Spleen (tissue), 7 donors: ENCODE measurements around the gene SLC22A15.

ENCODE experiments used
- CTCF ChIP-seq, 11 experiments: fragments of 200-600 bp in 7 of 11; fragments of 450-650 bp in 4 of 11; sonication (generic) in 4 of 11; IDR thresholded peaks in 8 of 11; conservative IDR thresholded peaks in 3 of 11; 1 replicate in 7 of 11; 2 replicates in 4 of 11; pipeline versions ENCODE4 v1.4.0 to v1.8.0; 2016 to 2021; ENCODE audit warnings: antibody characterized with exemption in 11 of 11, inconsistent platforms in 4 of 11, mild to moderate bottlenecking in 1 of 11
- POLR2A ChIP-seq, 3 donors: fragments of 450-650 bp; IDR thresholded peaks; one replicate each; pipeline ENCODE4 v1.5.1; 2017; ENCODE audit warnings: antibody characterized with exemption in 3 of 3, mild to moderate bottlenecking in 1 of 3
- POLR2AphosphoS5 ChIP-seq, 3 donors: sonication (generic); formaldehyde crosslinking; IDR thresholded peaks; one replicate each; pipeline ENCODE4 v1.5.1; 2017; ENCODE audit warnings: antibody characterized with exemption in 3 of 3
- donor health status: DM: no; HTN: no; CAD: no; lungs with moderate emphysema.
- donor health status: DM: no; HTN: no; CAD: no.
- donor health status: DM: no; HTN: no; CAD: no.

- TF ChIP-seq CTCF (IDR thresholded peaks at IDR 0.05 in 8 of 11, conservative IDR thresholded peaks at IDR 0.05 in 3 of 11) (no peak), POLR2A (IDR thresholded peaks at IDR 0.05) (no peak), POLR2AphosphoS5 (IDR thresholded peaks at IDR 0.05) (no peak)
Observed at GRCh38 chr1:115978292-115978941, 2.1 kb downstream of the SLC22A15 start.
